ENCODE results near the gene TSSC4.
"Not testable (repeated sequence)": the region's sequence is repeated elsewhere in the genome, so short reads cannot be mapped to it uniquely, and the experiment has no call there.

Gene TSSC4

GRCh38 chr11:2355000-2355644 lies 45.4 kb upstream of the TSSC4 start:
- Histone ChIP-seq H3K27ac (replicated peaks) (no peak overlapping the region), H3K27me3 (ENCODE audit: insufficient read depth, poor library complexity, severe bottlenecking) (peaks cover 2% of the 10 kb centered on the region), H3K4me3 (replicated peaks; ENCODE audit: insufficient read depth, low read length) (no peak overlapping the region)
- TF ChIP-seq GABPA (IDR thresholded peaks at IDR 0.05; ENCODE audit: low read depth) (no peak), POLR2AphosphoS5 (IDR thresholded peaks at IDR 0.05; ENCODE audit: low read depth) (no peak), SPI1 (IDR thresholded peaks at IDR 0.05; ENCODE audit: borderline replicate concordance, low read depth) (no peak), REST (IDR thresholded peaks at IDR 0.05; ENCODE audit: insufficient replicate concordance, low read depth) (no peak), CTCF (IDR thresholded peaks at IDR 0.05; ENCODE audit: insufficient read depth, low read length) (no peak)
- no peak for DNase-seq (ENCODE audit: low read depth in 1 of 2, low spot score in 1 of 2)

GRCh38 chr11:2357246-2357645 lies 43.3 kb upstream of the TSSC4 start:
- Histone ChIP-seq H3K27me3 (ENCODE audit: insufficient read depth, poor library complexity, severe bottlenecking) (peaks cover 2% of the 10 kb centered on the region), H3K27ac (replicated peaks) (no peak overlapping the region), H3K4me3 (replicated peaks; ENCODE audit: insufficient read depth, low read length) (no peak overlapping the region)
- TF ChIP-seq GABPA (IDR thresholded peaks at IDR 0.05; ENCODE audit: low read depth) (no peak), CTCF (IDR thresholded peaks at IDR 0.05; ENCODE audit: insufficient read depth, low read length) (no peak), SPI1 (IDR thresholded peaks at IDR 0.05; ENCODE audit: borderline replicate concordance, low read depth) (no peak), REST (IDR thresholded peaks at IDR 0.05; ENCODE audit: insufficient replicate concordance, low read depth) (no peak), POLR2AphosphoS5 (IDR thresholded peaks at IDR 0.05; ENCODE audit: low read depth) (no peak)
- no peak for DNase-seq (ENCODE audit: low read depth in 1 of 2, low spot score in 1 of 2)

DNA sequence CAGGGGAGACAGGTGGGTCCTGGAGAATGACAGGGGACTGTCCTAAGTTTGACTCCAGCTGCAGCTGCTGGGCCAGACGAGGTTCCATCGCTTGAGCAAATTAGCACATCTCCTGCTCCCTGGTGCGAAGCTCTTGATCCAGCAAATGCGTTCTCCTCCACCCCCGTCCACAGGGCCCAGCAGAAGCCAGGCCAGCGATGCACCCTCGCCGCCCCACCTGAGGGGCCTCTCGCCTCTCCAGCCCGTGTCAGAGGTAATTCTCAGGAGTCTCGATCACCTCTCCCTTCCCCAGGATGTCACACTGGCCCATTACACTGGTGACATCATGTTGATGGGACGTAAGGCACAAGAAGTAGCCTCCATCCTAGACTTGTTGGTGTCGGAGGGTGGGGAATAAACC lies 42.9 kb upstream of the TSSC4 start:
- not testable (repeated sequence) for H3K4me3 ChIP-seq (replicated peaks; ENCODE audit: insufficient read depth, low read length); H3K27ac ChIP-seq (replicated peaks); H3K27me3 ChIP-seq (ENCODE audit: insufficient read depth, poor library complexity, severe bottlenecking); DNase-seq (ENCODE audit: low read depth in 1 of 2, low spot score in 1 of 2)

- no peak for TF ChIP-seq REST (IDR thresholded peaks at IDR 0.05; ENCODE audit: insufficient replicate concordance, low read depth)
- TF ChIP-seq CTCF (IDR thresholded peaks at IDR 0.05; ENCODE audit: insufficient read depth, low read length), result no peak
- no peak for TF ChIP-seq SPI1 (IDR thresholded peaks at IDR 0.05; ENCODE audit: borderline replicate concordance, low read depth)
- no peak for TF ChIP-seq GABPA (IDR thresholded peaks at IDR 0.05; ENCODE audit: low read depth)
- TF ChIP-seq POLR2AphosphoS5 (IDR thresholded peaks at IDR 0.05; ENCODE audit: low read depth), result no peak
- Histone ChIP-seq H3K27ac (replicated peaks) (no peak overlapping the region), H3K4me3 (replicated peaks; ENCODE audit: insufficient read depth, low read length) (no peak overlapping the region), H3K27me3 (ENCODE audit: insufficient read depth, poor library complexity, severe bottlenecking) (peaks cover 2% of the 10 kb centered on the region)
- DNase-seq (ENCODE audit: low read depth in 1 of 2, low spot score in 1 of 2), result no peak
Measured at GRCh38 chr11:2358754-2359442, 41.7 kb upstream of the TSSC4 start.

Data from HL-60 (cell line).